GM12872 (cell line): ENCODE measurements around the gene CPTP.
A peak's percentile ranks its signal among the peaks of the same experiment; 100 is the strongest.

Experiments used
- TF ChIP-seq, protein P1 (sequence below): IDR thresholded peaks from 3 replicates; pipeline ENCODE4 v1.5.1; 2011; ENCODE audit warnings: low read depth, mild to moderate bottlenecking, low read length, moderate library complexity; ENCODE audit not compliant: insufficient read depth

The CPTP gene

DNA sequence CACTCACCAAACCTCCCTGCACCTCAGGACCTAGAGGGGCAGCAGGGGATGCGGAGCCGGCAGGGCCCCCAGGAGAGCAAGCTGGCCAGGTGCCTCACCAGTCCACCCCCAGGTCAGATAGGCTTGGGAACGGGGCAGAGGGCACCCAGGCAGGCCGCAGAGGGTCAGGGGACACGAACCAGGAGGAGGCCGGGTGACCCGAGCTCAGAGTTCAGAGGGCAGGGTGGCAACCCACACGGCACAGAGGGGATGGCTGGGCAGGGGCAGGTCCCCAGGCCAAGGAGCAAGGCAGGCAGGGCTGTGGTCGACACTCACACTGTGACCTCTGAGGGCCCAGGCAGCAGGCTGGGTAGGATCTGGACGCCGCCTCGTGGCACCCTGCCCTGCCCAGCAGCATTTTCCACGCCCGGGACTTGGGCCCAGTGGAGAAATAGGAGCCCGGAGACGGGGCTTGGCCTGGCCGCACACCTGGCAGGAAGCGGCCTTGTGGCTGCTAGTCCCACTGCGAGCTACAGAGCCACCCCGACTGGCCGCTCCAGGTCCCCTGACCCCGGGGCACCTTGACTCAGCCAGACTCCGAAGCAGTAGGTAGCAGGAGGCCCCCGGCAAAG, 19.3 kb downstream of the CPTP start:
- TF ChIP-seq, protein P1, sequence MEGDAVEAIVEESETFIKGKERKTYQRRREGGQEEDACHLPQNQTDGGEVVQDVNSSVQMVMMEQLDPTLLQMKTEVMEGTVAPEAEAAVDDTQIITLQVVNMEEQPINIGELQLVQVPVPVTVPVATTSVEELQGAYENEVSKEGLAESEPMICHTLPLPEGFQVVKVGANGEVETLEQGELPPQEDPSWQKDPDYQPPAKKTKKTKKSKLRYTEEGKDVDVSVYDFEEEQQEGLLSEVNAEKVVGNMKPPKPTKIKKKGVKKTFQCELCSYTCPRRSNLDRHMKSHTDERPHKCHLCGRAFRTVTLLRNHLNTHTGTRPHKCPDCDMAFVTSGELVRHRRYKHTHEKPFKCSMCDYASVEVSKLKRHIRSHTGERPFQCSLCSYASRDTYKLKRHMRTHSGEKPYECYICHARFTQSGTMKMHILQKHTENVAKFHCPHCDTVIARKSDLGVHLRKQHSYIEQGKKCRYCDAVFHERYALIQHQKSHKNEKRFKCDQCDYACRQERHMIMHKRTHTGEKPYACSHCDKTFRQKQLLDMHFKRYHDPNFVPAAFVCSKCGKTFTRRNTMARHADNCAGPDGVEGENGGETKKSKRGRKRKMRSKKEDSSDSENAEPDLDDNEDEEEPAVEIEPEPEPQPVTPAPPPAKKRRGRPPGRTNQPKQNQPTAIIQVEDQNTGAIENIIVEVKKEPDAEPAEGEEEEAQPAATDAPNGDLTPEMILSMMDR = no peak

DNA sequence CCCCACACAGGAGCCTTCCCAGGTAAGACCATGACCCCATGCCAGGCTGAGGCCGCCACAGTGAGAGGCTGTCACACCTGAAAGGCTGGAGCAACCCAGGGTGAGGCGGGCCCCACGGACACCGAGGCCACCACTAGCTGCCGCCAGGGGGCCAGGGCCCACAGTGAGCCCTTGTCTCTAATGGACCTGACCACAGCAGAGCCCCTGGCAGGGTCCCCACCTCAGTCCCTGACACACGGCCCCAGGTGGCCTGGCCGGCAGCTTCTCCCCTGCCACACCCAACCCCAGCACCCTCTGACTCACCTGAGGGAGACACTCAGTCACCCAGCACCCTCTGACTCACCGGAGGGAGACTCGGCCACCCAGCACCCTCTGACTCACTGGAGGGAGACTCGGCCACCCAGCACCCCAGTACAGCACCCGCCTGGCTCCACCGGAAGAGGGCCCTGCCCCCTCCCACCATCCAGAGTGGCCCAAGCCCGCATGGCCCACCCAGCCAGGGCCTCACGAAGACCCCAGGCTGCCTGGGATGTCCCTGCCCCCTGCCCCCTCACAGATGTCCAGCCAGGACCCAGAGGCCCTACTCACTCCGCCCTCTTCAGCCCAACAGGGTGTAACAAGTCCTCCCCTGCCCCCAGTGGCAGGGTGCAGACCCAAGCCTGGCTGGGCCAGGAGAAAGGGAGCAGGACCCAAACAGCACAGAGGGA, 20.2 kb downstream of the CPTP start:
- TF ChIP-seq, protein P1 = peak; percentile 33; the same call in 1 of the 3 replicates

DNA sequence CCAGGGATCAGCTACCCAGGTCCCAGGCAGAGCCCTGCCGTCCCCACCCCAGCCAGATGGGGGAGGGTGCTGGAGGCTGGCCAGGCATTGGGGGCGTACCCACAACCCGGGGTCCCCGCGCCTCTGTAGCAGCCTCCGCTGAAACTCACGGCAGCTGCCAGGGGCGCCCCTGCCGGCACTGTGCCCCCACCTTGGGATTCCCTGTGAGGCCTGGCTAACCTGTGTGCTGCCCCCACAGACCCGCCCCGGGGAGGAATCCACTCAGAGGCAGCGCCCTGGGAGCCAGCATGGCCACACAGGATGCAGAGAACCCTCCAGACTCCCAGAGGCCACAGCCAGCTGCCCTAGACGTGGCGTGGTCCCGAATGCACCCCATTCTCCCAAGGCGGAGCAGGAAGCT, 20.8 kb downstream of the CPTP start:
- TF ChIP-seq, protein P1 = no peak

DNA sequence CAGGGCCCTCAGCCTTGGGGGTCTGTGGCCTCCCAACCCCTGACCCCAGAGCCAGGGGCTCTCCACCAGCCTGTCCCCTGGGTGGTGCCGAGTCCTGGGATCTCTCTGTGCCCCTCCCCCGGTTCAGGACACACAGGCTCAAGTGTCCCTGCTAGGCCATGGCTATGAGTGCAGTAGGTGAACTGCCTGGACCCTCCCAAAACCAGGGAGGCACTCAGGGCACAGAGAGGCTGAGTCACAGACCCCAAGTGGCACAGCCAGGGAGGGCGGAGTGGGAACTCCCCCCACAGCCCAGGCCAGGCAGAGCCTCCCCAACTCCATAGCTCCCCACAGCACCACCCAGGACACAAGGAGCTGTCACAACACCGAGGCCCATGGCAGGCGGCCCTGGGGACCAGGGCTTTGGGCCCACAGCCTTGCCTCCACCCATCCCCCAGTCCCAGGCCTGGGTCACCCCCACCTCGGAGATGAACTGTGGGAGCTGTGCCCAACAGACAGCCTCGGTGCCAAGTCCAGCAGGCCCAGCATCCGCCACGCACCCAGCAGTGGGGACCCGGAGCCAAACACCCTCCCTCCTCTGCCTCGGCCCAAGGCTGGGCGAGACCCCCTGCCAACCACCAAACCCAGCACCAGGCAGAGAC, 21.4 kb downstream of the CPTP start:
- TF ChIP-seq, protein P1 = no peak

DNA sequence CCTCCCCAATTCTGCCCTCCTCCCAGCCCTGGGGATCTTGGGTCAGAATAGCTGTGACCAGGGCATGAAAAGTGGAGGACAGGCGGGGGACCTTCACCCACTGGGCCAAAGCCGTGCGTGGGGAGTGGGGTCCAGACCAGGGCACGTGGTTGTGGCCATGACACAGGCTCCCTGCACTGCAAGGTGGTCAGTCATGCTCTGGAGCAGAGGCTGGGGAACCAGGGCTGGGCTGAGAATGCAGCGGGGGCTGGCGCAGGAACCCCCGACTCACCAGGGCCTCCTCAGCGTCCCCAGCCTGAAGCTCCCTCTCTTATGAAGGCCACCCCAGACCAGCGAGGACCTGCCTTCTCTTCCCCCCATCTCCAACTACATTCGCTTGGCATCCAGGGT, 21.9 kb downstream of the CPTP start:
- TF ChIP-seq, protein P1 = no peak

DNA sequence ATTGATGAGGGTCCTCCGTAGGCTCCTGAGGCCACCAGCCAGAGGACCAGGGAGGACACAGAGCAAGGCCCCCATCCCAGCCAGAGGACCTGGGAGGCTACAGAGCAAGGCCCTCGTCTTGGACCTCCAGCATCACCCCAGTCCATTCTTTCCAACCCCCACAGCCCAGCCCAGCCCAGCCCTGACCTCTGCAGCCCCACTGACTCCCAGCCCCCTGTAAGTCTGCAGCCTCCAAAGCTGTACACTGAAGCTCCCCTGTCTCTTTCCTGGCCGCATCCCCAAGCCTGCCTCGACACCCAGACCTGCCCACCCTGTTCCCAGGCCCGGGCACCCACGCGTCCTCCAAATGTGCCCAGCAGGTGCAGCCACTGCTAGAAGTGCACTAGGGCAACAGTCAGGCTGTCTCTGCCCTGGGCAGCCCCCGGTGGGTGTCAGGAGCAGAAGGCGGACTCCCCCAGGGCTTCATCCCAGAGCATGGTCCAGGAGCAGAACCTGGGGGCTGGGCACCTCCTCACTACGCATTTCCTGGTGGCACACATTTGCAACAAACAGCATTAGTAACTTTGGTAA, 22.5 kb downstream of the CPTP start:
- TF ChIP-seq, protein P1 = no peak

DNA sequence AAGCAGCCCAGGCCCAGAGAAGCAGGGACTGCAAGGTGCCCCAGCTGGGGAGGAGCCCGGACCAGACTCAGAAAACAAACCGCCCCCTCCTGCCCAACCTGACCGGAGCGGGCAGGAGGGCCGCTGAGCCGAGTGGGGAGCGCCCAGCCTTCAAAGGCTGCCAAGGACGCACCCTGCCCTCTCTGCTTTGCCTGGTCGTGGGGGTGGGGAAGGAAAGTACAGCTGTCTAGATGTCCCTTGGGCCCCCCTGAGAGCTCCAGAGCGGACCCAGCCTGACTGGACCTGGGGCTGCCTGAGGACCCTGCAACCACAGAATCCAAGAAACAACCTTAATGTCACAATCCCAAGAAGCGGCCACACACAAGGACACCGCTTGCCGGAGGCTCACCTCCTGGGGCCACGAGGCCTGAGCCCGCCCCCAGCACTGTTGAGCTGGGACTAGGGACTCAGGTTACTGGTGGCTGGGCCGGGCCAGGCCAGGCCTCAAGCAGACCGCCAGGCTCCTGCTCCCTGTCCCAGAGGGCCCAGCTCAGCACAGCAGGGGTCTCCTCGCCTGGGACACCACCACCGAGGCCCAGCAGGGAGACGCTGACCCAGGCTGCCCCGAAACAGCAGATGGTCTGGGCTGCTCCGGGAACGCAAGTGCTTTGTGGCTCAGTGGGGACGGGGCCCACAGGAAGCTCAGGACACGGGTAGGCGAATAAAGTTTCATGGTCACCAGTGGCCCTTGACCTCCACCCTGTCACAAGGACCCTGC, 23.2 kb downstream of the CPTP start:
- TF ChIP-seq, protein P1 = no peak
